Vagina (tissue), 2 donors: Measurements from ENCODE around the gene TNIP2. TPM values are rescaled to one million over a fixed set of nuclear protein-coding genes. Genes with fewer than 3 reads are reported as not detected.

Source experiments
- DNase-seq, 2 donors: peaks; one replicate each; pipeline ENCODE4 v3.0.0-alpha.2; 2017; ENCODE audit errors: extremely low spot score in 2 of 2
- H3K27ac ChIP-seq: fragments of 200-600 bp; sonication (generic); one replicate; pipeline ENCODE4 v1.5.1; 2019
- H3K27me3 ChIP-seq: fragments of 200-600 bp; sonication (generic); one replicate; pipeline ENCODE4 v1.5.1; 2019
- H3K36me3 ChIP-seq, 2 donors: fragments of 200-600 bp; sonication (generic); one replicate each; pipeline ENCODE4 v1.5.1; 2017 to 2019
- H3K4me1 ChIP-seq: fragments of 200-600 bp; sonication (generic); one replicate; pipeline ENCODE4 v1.5.1; 2019
- H3K4me3 ChIP-seq, 2 donors: fragments of 200-600 bp; sonication (generic); 1 replicate in 1 of 2; 2 replicates in 1 of 2; pipeline ENCODE4 v1.5.1; 2016 to 2019
- H3K9me3 ChIP-seq: fragments of 200-600 bp; sonication (generic); one replicate; pipeline ENCODE4 v1.5.1; 2019
- CTCF ChIP-seq, 3 experiments: fragments of 450-650 bp in 2 of 3; fragments of 200-600 bp in 1 of 3; sonication (generic) in 1 of 3; IDR thresholded peaks; one replicate each; pipeline ENCODE4 v1.5.1; 2017 to 2019; ENCODE audit warnings: antibody characterized with exemption in 3 of 3, mild to moderate bottlenecking in 2 of 3, moderate library complexity in 2 of 3
- POLR2A ChIP-seq, 2 donors: fragments of 450-650 bp; IDR thresholded peaks; one replicate each; pipeline ENCODE4 v1.6.1; 2017; ENCODE audit warnings: antibody characterized with exemption in 2 of 2, mild to moderate bottlenecking in 2 of 2, moderate library complexity in 2 of 2
- POLR2AphosphoS5 ChIP-seq, 2 donors: sonication (generic); formaldehyde crosslinking; IDR thresholded peaks; one replicate each; pipeline ENCODE4 v1.9.0; 2017; ENCODE audit warnings: antibody characterized with exemption in 2 of 2, mild to moderate bottlenecking in 2 of 2, low read depth in 1 of 2; ENCODE audit not compliant: insufficient read depth in 1 of 2
- intact Hi-C: fragments of 100-400 bp; cut with DNase I; formaldehyde crosslinking; loops from one replicate; pipeline ENCODE4 v1.15.1; 2023
- total RNA-seq: library from RNA; depleted of rRNA; stranded (reverse); fragments of >200 nt; gene quantifications from one replicate; pipeline ENCODE4 v1.2.3, GENCODE V29; 2016

TNIP2 gene
- total RNA-seq: 57.0 TPM

GRCh38 chr4:2755821-2756690 lies at the start of gene TNIP2:
TSS of gene TNIP2 (minus strand) at chr4:2756336. CDS start at chr4:2756289, 47 bp downstream.
- intact Hi-C loops: loop anchor here (10.0 kb wide), 1 partner anchor 179 kb away; no protein-coding TSS in a partner anchor
- Histone ChIP-seq H3K9me3 (no peaks in the 10 kb centered on the region), H3K36me3 (no peaks in the 10 kb centered on the region), H3K4me1 (peaks cover 38% of the 10 kb centered on the region), H3K4me3 (peak within 1 kb of the TSS; percentile 67 to 89), H3K27me3 (no peaks in the 10 kb centered on the region), H3K27ac (peak within 1 kb of the TSS; percentile 63)
- DNase-seq: peak in 1 of 2 donors; percentile 91
- TF ChIP-seq POLR2A (IDR thresholded peaks at IDR 0.05): peak in 1 of 2 donors; percentile 59
- TF ChIP-seq POLR2AphosphoS5 (IDR thresholded peaks at IDR 0.05; ENCODE audit: insufficient read depth in 1 of 2, low read depth in 1 of 2): peak in 1 of 2 donors; percentile 50
- peak in 2 of 3 experiments; percentile 13 to 23 for TF ChIP-seq CTCF (IDR thresholded peaks at IDR 0.05)

GRCh38 chr4:2804973-2805501 lies 48.9 kb upstream of the TNIP2 start:
- H3K9me3 ChIP-seq: no peaks in the 10 kb centered on the region
- H3K4me1 ChIP-seq: peaks cover 90% of the 10 kb centered on the region
- no peaks in the 10 kb centered on the region for H3K36me3 ChIP-seq
- no peak for TF ChIP-seq CTCF (IDR thresholded peaks at IDR 0.05)
- TF ChIP-seq POLR2AphosphoS5 (IDR thresholded peaks at IDR 0.05; ENCODE audit: insufficient read depth in 1 of 2, low read depth in 1 of 2): no peak
- TF ChIP-seq POLR2A (IDR thresholded peaks at IDR 0.05): no peak
- no peak for DNase-seq
- intact Hi-C loops: no loop called here
- H3K27me3 ChIP-seq: no peaks in the 10 kb centered on the region
- H3K4me3 ChIP-seq: no peak overlapping the region
- H3K27ac ChIP-seq: peak overlapping the region; percentile 81

GRCh38 chr4:2804449-2804972 lies 48.4 kb upstream of the TNIP2 start:
- TF ChIP-seq POLR2A (IDR thresholded peaks at IDR 0.05): no peak
- no peak for TF ChIP-seq CTCF (IDR thresholded peaks at IDR 0.05)
- no peak overlapping the region for H3K4me3 ChIP-seq
- H3K36me3 ChIP-seq: no peaks in the 10 kb centered on the region
- intact Hi-C loops: no loop called here
- no peaks in the 10 kb centered on the region for H3K27me3 ChIP-seq
- H3K4me1 ChIP-seq: peaks cover 90% of the 10 kb centered on the region
- no peak for DNase-seq
- no peaks in the 10 kb centered on the region for H3K9me3 ChIP-seq
- H3K27ac ChIP-seq: peak overlapping the region; percentile 81

GRCh38 chr4:2803624-2804448 lies 47.7 kb upstream of the TNIP2 start:
- peaks cover 91% of the 10 kb centered on the region for H3K4me1 ChIP-seq
- intact Hi-C loops: no loop called here
- no peak overlapping the region for H3K4me3 ChIP-seq
- DNase-seq: no peak
- peak overlapping the region; percentile 81 for H3K27ac ChIP-seq
- no peaks in the 10 kb centered on the region for H3K27me3 ChIP-seq
- no peaks in the 10 kb centered on the region for H3K9me3 ChIP-seq
- H3K36me3 ChIP-seq: no peaks in the 10 kb centered on the region
- TF ChIP-seq POLR2A (IDR thresholded peaks at IDR 0.05) (no peak), CTCF (IDR thresholded peaks at IDR 0.05) (no peak), POLR2AphosphoS5 (IDR thresholded peaks at IDR 0.05; ENCODE audit: insufficient read depth in 1 of 2, low read depth in 1 of 2) (peak; percentile 48 to 63)
